ENCODE data around the gene PPFIA2.

PPFIA2 gene

DNA sequence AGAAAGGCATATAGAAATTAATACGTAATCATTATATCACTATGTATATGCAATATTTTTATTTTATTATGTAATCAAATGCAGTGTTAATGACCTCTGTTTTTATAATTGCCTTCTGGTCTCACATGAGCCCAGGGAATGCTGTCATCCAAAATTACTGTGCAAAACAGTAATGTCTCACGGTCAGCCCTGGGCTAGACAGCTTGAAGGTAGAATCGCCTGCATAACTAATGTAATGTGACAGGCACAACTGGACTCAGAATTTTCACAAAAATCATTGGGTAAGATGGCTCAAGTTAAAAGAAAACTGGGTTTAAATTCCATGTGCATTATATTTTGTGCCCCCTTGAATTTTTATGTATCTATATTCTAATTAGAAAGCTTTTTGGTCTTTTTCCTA is 293.3 kb downstream of the PPFIA2 start:
- Mint-ChIP-seq H3K9me3 (no peaks in the 10 kb centered on the region), H3K27me3 (ENCODE audit: low read depth, poor library complexity) (no peaks in the 10 kb centered on the region), H3K4me1 (no peaks in the 10 kb centered on the region), H3K27ac (no peak overlapping the region), H3K4me3 (no peak overlapping the region), H3K36me3 (ENCODE audit: low read depth) (no peaks in the 10 kb centered on the region)
- TF ChIP-seq, protein P1, sequence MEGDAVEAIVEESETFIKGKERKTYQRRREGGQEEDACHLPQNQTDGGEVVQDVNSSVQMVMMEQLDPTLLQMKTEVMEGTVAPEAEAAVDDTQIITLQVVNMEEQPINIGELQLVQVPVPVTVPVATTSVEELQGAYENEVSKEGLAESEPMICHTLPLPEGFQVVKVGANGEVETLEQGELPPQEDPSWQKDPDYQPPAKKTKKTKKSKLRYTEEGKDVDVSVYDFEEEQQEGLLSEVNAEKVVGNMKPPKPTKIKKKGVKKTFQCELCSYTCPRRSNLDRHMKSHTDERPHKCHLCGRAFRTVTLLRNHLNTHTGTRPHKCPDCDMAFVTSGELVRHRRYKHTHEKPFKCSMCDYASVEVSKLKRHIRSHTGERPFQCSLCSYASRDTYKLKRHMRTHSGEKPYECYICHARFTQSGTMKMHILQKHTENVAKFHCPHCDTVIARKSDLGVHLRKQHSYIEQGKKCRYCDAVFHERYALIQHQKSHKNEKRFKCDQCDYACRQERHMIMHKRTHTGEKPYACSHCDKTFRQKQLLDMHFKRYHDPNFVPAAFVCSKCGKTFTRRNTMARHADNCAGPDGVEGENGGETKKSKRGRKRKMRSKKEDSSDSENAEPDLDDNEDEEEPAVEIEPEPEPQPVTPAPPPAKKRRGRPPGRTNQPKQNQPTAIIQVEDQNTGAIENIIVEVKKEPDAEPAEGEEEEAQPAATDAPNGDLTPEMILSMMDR (IDR thresholded peaks at IDR 0.05): no peak
- no peak for DNase-seq

DNA sequence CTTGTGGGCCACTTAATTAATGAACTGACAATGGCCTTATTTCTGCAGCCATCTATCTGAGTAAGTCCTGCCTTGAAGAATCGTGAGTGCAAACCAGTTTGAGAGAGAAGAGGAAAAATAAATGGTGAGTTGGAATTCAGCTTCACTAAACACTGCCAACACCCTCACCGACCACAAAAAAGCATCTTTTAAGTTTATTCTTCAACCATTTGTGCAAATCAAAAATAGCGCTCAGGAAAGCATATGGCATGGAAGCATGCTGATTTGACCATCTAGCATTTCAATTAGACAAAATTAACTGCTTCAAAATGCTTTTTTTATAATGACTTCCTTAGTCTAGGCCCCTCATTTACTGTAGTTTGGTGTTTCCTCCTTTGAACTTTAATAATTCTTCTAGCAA is 294.0 kb downstream of the PPFIA2 start:
- Mint-ChIP-seq H3K27me3 (ENCODE audit: low read depth, poor library complexity) (no peaks in the 10 kb centered on the region), H3K9me3 (no peaks in the 10 kb centered on the region), H3K4me3 (no peak overlapping the region), H3K27ac (no peak overlapping the region), H3K4me1 (no peaks in the 10 kb centered on the region), H3K36me3 (ENCODE audit: low read depth) (no peaks in the 10 kb centered on the region)
- no peak for DNase-seq
- TF ChIP-seq, protein P1 (IDR thresholded peaks at IDR 0.05): no peak

DNA sequence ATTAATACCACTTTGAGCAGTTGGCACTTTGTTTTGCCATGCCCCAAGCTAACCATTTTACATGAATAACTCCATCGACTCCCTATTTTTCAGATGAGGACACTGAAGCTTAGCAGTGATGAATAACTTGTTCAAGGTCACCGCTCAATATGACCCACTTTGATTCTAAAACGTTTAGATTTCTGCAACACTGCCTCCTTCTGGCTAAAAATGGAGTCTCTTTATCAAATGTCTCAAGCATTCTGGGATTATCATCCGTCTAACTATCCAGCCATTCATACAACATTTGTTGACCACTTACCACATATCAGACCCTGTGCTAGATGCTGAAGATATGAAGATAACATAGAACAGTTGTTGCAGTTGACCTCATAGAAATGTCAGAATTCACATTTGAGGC is 298.0 kb downstream of the PPFIA2 start:
- no peaks in the 10 kb centered on the region for H3K9me3 Mint-ChIP-seq
- H3K4me1 Mint-ChIP-seq: no peaks in the 10 kb centered on the region
- no peak overlapping the region for H3K4me3 Mint-ChIP-seq
- H3K36me3 Mint-ChIP-seq (ENCODE audit: low read depth): no peaks in the 10 kb centered on the region
- no peak for DNase-seq
- no peaks in the 10 kb centered on the region for H3K27me3 Mint-ChIP-seq (ENCODE audit: low read depth, poor library complexity)
- no peak overlapping the region for H3K27ac Mint-ChIP-seq
- TF ChIP-seq, protein P1 (IDR thresholded peaks at IDR 0.05): no peak

DNA sequence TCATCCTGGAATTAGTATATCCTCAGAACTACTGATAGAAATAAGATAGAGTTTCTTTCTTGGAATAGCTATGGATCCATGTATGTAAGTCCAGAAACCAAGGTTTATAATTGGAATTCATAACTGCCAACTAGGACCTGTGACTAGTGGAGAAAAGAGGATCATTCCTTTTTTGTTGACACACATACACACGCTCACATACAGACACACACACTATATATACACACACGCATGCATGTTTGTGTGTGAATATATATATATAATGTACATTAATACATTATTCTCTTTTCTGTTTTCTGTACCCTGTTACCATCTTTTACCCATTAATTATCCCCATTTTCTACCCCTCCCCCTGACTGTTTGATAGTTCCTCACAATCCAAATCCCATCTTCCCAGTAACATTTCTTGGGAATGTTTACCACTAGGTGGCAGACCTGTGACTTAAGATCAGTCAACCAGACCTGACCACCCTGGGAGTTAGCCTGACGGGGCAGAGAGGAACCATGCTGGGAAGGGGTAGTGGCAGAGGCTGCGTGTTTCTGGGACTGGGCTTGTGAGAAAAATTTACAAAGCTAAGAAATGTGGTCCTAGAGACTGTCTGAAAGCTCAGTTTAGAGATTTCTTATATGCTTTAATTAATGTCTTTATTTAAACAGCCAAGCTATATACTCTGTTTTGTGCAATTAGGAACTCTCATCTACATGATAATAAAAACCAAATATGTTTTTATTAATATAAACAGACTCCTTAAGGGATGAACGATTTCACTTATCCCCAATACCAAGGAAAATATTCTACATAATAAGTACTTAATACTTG is 308.0 kb downstream of the PPFIA2 start:
- Mint-ChIP-seq H3K27ac (no peak overlapping the region), H3K36me3 (ENCODE audit: low read depth) (no peaks in the 10 kb centered on the region), H3K27me3 (ENCODE audit: low read depth, poor library complexity) (no peaks in the 10 kb centered on the region), H3K4me3 (no peak overlapping the region), H3K4me1 (no peaks in the 10 kb centered on the region), H3K9me3 (no peaks in the 10 kb centered on the region)
- TF ChIP-seq, protein P1 (IDR thresholded peaks at IDR 0.05): peak; percentile 64
- peak; percentile 56 for DNase-seq

DNA sequence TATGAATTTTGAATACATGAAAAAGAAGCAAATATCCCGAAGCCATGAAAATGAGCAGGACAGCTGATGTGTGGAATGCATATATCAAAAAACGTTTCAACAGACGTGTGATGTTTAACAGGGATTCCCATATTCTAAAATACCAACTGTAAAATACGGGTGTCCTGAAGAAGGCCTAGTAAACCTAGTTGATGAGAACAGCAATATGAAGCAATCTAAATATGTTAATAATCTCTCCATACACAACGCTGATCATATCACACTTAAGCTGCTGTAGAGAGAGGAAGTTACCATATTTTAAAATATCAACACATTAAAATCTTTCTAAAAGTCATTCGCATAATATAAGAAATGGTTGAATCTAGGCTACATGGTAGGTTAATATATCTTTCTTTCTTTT is 317.5 kb downstream of the PPFIA2 start:
- Mint-ChIP-seq H3K27ac (no peak overlapping the region), H3K9me3 (no peaks in the 10 kb centered on the region), H3K36me3 (ENCODE audit: low read depth) (no peaks in the 10 kb centered on the region), H3K4me3 (no peak overlapping the region), H3K4me1 (no peaks in the 10 kb centered on the region), H3K27me3 (ENCODE audit: low read depth, poor library complexity) (no peaks in the 10 kb centered on the region)
- DNase-seq: no peak
- TF ChIP-seq, protein P1 (IDR thresholded peaks at IDR 0.05): no peak

DNA sequence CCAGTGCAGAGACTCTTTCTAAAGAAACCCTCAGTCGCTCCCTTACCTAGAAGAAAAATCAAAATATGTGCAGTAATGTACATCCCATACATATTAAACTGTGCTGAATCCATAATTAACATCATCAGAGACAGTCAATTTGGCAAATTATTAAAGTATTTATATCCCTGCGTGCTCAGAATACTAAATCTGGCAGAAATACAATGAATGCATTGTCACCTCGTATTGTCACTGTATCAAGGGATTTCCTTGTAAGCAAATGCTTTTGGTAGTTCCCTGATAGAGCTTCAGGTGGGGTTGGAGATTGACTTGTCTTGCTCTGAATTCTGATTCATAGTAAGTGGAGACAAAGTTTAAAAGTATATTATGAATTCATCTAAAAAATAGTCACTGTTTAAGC is 319.1 kb downstream of the PPFIA2 start:
- TF ChIP-seq, protein P1 (IDR thresholded peaks at IDR 0.05): no peak
- Mint-ChIP-seq H3K4me1 (no peaks in the 10 kb centered on the region), H3K36me3 (ENCODE audit: low read depth) (no peaks in the 10 kb centered on the region), H3K9me3 (no peaks in the 10 kb centered on the region), H3K27ac (no peak overlapping the region), H3K4me3 (no peak overlapping the region), H3K27me3 (ENCODE audit: low read depth, poor library complexity) (no peaks in the 10 kb centered on the region)
- no peak for DNase-seq

Measured in nephron progenitor cell (in vitro differentiated cells).